Measurements from ENCODE around the gene PTH2.
A peak's percentile ranks its signal among the peaks of the same experiment; 100 is the strongest.
"Not testable (repeated sequence)": the region's sequence is repeated elsewhere in the genome, so short reads cannot be mapped to it uniquely, and the experiment has no call there.

The PTH2 gene

GRCh38 chr19:49423071-49423984, at the start of gene PTH2:
TSS of gene PTH2 (minus strand) at chr19:49423441. CDS start at chr19:49423339, 102 bp downstream.
- no peak for DNase-seq

- no peak for DNase-seq
Observed at GRCh38 chr19:49472936-49473335, 49.7 kb upstream of the PTH2 start.

GRCh38 chr19:49470615-49470978, 47.4 kb upstream of the PTH2 start:
- no peak for DNase-seq

- DNase-seq = no peak
Observed at GRCh38 chr19:49469828-49470614, 46.8 kb upstream of the PTH2 start.

- DNase-seq = no peak
Observed at GRCh38 chr19:49468746-49469447, 45.7 kb upstream of the PTH2 start.

GRCh38 chr19:49468199-49468598, 45.0 kb upstream of the PTH2 start:
- no peak for DNase-seq

- no peak for DNase-seq
Observed at GRCh38 chr19:49465371-49465770, 42.1 kb upstream of the PTH2 start.

GRCh38 chr19:49463960-49464740, 40.9 kb upstream of the PTH2 start:
- DNase-seq = no peak

GRCh38 chr19:49462492-49462891, 39.3 kb upstream of the PTH2 start:
- no peak for DNase-seq

- no peak for DNase-seq
Observed at GRCh38 chr19:49461656-49462055, 38.4 kb upstream of the PTH2 start.

GRCh38 chr19:49461130-49461529, 37.9 kb upstream of the PTH2 start:
- not testable (repeated sequence) for DNase-seq

GRCh38 chr19:49459388-49459787, 36.1 kb upstream of the PTH2 start:
- no peak for DNase-seq

- DNase-seq = no peak
Observed at GRCh38 chr19:49458567-49458903, 35.3 kb upstream of the PTH2 start.

- no peak for DNase-seq
Observed at GRCh38 chr19:49456326-49456725, 33.1 kb upstream of the PTH2 start.

- DNase-seq = no peak
Observed at GRCh38 chr19:49455773-49456172, 32.5 kb upstream of the PTH2 start.

- DNase-seq = no peak
Observed at GRCh38 chr19:49453757-49454240, 30.6 kb upstream of the PTH2 start.

- DNase-seq = peak; percentile 99
Observed at GRCh38 chr19:49453013-49453756, 29.9 kb upstream of the PTH2 start, which contains the start of gene ALDH16A1. TSS of gene ALDH16A1 (plus strand) at chr19:49453225. CDS start at chr19:49453332, 107 bp downstream.

GRCh38 chr19:49451430-49452181, 28.4 kb upstream of the PTH2 start, which contains the start of gene PIH1D1:
TSS of gene PIH1D1 (minus strand) at chr19:49451814. CDS start at chr19:49451574, 240 bp downstream.
- DNase-seq = peak; percentile 94

GRCh38 chr19:49450405-49450804, 27.2 kb upstream of the PTH2 start:
- DNase-seq = no peak

- DNase-seq = no peak
Observed at GRCh38 chr19:49448432-49448786, 25.2 kb upstream of the PTH2 start.
